PC-9 (cell line): Measurements from ENCODE around the gene PTGDS.

ENCODE experiments used
- EZH2 ChIP-seq: fragments of 200-600 bp; sonication (generic); IDR thresholded peaks from 2 replicates; pipeline ENCODE4 v1.8.0; 2017; ENCODE audit warnings: antibody characterized with exemption, low read depth
- TF ChIP-seq, protein P1 (sequence below): fragments of 200-600 bp; sonication (generic); conservative IDR thresholded peaks from 2 replicates; pipeline ENCODE4 v1.6.1; 2017; ENCODE audit warnings: mixed run types, antibody characterized with exemption, mild to moderate bottlenecking, moderate library complexity

DNA sequence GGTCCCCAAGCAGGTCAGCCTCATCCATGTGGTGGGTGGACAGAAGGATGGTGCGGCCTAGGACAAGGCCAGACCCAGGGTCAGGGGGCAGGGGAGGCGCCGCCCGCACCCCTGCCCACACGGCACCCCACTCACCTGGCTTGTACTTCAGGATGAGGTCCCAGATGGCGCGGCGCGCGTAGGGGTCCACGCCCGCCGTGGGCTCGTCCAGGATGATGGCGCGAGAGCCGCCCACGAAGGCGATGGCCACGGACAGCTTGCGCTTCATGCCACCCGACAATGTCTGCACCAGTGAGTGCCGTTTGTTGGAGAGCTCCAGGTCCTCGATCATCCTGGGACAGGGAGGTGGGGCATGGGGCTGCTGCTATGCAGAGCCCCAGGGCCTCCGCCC is 38.2 kb downstream of the PTGDS start:
- TF ChIP-seq, protein P1, sequence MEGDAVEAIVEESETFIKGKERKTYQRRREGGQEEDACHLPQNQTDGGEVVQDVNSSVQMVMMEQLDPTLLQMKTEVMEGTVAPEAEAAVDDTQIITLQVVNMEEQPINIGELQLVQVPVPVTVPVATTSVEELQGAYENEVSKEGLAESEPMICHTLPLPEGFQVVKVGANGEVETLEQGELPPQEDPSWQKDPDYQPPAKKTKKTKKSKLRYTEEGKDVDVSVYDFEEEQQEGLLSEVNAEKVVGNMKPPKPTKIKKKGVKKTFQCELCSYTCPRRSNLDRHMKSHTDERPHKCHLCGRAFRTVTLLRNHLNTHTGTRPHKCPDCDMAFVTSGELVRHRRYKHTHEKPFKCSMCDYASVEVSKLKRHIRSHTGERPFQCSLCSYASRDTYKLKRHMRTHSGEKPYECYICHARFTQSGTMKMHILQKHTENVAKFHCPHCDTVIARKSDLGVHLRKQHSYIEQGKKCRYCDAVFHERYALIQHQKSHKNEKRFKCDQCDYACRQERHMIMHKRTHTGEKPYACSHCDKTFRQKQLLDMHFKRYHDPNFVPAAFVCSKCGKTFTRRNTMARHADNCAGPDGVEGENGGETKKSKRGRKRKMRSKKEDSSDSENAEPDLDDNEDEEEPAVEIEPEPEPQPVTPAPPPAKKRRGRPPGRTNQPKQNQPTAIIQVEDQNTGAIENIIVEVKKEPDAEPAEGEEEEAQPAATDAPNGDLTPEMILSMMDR = no peak
- TF ChIP-seq EZH2 = no peak
